SW 1271 (cell line): Measurements from ENCODE around the gene RELL2.

Source experiments
- DNase-seq, 2 experiments: peaks; one replicate each; lab custom pipeline; 2025; lab: John Stamatoyannopoulos, UW

RELL2 gene

GRCh38 chr5:141675672-141676071, 38.9 kb downstream of the RELL2 start:
- no peak for DNase-seq

- DNase-seq: peak in 1 of 2 experiments; percentile 21
These were observed 40.6 kb downstream of the RELL2 start for GRCh38 chr5:141677415-141677814.

- no peak for DNase-seq
These were observed 43.4 kb downstream of the RELL2 start for GRCh38 chr5:141680178-141680577.

GRCh38 chr5:141680751-141681201, 44.0 kb downstream of the RELL2 start:
- DNase-seq: peak in 1 of 2 experiments; percentile 18

- no peak for DNase-seq
These were observed 44.5 kb downstream of the RELL2 start for GRCh38 chr5:141681295-141681694.

- DNase-seq: peak in 1 of 2 experiments; percentile 43
These were observed 45.2 kb downstream of the RELL2 start, which contains the start of gene ARAP3 for GRCh38 chr5:141681695-141682641. Gene ARAP3 (minus strand): TSS chr5:141682230. CDS start chr5:141680486, 1,744 bp downstream.

- no peak for DNase-seq
These were observed 46.9 kb downstream of the RELL2 start for GRCh38 chr5:141683596-141684141.

GRCh38 chr5:141685591-141685990, 48.8 kb downstream of the RELL2 start:
- no peak for DNase-seq

GRCh38 chr5:141686648-141687416, 50.0 kb downstream of the RELL2 start:
- DNase-seq: no peak
